Astrocyte of the hippocampus (primary cell): Measurements from ENCODE around the gene NDST1.
A peak's percentile ranks its signal among the peaks of the same experiment; 100 is the strongest.
"Not testable (repeated sequence)": the region's sequence is repeated elsewhere in the genome, so short reads cannot be mapped to it uniquely, and the experiment has no call there.

Experiments used
- DNase-seq: peaks from one replicate; pipeline ENCODE4 v3.0.0; 2011; ENCODE audit warnings: low read depth, low spot score

The NDST1 gene

GRCh38 chr5:150507474-150508276, at the start of gene NDST1:
Gene NDST1, plus strand, starts transcription at chr5:150508131. Its CDS starts 13,124 bp downstream, at chr5:150521255.
- DNase-seq: no peak

- peak; percentile 92 for DNase-seq
Observed at GRCh38 chr5:150458802-150459557, 49.0 kb upstream of the NDST1 start.

GRCh38 chr5:150460781-150461180, 47.1 kb upstream of the NDST1 start:
- no peak for DNase-seq

- no peak for DNase-seq
Observed at GRCh38 chr5:150461231-150461630, 46.7 kb upstream of the NDST1 start.

- DNase-seq: peak; percentile 25
Observed at GRCh38 chr5:150464554-150465012, 43.3 kb upstream of the NDST1 start.

DNA sequence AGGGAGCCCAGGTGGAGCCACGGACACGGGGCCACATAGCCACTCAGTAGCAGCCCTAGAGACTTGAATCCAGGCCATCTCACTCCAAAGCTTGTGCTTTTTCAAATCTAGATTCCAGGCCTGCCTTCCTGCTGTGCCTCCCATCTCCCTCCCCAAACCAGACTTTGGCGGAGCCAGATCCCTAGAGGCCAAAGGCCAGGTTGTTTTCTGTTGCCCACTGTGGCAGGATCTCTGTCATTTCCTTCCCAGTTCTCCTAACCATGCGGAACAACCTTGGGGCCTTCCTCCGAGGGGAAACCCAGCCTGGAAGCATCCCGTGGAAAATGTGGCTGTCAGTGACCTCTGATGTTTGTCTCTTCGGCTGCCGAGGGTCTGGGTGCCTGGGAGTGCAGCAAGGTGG, 42.0 kb upstream of the NDST1 start:
- DNase-seq: no peak

GRCh38 chr5:150468206-150468605, 39.7 kb upstream of the NDST1 start:
- no peak for DNase-seq

DNA sequence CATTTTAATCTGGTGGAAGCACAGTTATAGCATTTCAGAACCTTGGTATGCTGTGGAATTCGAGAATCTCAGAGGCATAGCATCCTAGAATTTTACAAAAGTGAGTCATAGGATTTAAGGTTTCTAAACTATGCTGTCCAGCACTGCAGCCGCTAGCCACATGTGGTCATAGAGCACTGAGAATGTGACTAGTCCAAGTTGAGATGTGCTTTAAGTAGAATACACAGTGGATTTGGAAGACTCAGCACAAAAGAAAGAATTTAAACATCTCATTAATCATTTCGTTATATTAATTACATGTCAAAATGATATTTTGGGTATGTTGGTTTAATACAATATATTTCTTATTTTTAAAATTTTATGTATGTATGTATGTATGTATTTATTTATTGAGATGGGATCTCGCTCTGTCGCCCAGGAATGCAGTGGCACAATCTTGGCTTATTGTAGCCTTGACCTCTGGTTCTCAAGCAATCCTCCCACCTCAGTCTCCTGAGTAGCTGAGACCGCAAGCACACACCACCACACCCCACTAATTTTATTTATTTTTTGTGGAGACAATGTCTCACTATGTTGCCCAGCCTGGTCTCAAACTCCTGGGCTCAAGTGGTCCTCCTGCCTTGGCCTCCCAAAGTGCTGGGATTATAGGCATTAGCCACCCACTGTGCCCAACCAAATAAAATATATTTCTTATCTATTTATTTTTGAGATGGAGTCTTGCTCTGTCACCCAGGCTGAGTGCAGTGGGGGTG, 38.0 kb upstream of the NDST1 start:
- DNase-seq: peak; percentile 96

DNA sequence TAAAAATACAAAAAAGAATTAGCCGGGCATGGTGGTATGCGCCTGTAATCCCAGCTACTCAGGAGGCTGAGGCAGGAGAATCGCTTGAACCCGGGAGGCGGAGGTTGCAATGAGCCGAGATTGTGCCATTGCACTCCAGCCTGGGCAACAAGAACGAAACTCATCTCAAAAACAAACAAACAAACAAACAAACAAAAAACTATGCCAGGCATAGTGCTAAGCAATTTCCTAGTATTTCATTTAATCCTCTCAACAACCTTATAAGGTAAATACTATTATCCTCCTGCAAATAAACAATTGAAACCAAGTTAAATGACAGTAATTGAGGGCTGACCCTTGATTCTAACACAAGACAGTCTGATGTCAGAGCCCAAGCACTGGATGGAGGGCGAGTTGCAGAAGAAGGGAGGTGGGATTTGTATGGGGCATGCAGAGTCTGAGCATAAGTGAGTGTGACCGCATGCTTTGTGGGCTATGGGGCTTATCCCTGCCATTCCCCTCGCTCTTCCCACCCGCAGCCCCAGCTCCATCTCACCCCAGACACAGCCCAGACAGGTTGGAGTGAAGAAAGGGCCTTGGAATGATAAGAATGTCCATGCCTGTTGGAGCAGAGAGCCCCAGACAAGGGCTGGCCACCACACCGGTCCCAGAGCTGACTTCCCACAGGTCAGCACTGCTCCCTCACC, 34.1 kb upstream of the NDST1 start:
- peak; percentile 98 for DNase-seq

DNA sequence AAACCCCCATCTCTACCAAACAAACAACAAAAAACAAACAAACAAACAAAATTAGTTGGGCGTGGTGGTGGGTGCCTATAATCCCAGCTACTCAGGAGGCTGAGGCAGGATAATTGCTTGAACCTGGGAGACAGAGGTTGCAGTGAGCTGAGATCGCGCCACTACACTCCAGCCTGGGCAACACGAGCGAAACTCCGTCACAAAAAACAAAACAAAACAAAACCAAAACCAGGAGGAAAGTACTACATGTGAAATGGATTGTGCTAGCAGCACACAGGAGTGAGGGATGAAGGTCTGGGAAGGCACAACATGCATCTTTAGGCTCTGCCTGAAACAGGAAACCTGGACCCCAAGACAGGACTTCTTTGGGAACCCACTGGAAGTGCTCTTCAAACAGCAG, 31.4 kb upstream of the NDST1 start:
- not testable (repeated sequence) for DNase-seq

DNA sequence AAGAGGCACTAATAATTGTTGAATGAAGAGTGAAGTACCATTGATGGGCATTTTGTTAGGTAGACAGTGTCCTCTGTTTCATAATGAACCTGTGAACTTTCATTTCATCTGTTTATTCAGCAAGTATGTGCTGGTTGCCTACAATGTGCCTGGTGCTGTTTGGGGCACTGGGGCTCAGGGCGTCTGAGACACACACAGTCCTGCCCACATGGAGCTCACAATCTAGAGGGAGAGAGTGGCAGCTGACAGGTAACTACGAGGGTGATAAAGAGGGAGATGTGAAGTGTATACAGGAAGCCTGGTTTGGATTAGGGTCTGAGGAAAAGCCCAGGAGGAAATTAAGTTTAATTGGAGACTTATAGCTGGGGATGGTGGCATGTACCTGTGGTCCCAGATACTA, 28.5 kb upstream of the NDST1 start:
- no peak for DNase-seq

DNA sequence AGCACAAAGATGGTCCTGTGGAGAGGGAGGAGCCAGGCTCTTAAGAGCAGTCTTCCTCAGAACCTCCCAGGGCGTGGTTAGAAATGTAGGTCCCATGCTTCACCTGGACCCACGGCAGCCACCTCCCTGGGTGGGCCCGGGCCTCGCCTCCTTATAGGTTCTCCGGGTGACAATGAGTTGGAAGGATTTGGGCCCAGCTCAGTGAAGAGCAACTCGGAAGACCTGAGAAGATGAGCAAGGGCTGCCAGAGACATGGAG, 26.3 kb upstream of the NDST1 start:
- DNase-seq: no peak

DNA sequence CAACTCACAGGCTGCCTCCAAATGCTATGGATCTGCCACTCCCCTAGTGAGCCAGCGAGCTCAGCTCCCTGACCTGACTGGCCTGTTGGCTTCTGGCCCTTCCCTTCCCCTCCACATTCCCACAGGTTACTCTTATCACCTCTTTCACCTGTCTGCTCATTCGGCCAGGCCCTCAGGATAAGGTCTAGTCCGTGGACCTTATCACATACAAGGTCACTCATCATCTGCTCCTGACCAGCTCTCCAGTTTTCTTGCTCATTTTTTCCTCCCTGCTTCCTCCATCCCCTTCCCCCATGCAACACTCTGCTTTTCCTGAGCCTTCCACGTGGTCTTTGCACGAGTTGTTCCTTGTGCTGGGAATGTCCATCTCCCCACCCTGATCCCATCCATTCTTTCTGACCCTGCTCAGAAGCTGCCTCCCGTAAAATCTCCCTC, 25.9 kb upstream of the NDST1 start:
- no peak for DNase-seq

DNA sequence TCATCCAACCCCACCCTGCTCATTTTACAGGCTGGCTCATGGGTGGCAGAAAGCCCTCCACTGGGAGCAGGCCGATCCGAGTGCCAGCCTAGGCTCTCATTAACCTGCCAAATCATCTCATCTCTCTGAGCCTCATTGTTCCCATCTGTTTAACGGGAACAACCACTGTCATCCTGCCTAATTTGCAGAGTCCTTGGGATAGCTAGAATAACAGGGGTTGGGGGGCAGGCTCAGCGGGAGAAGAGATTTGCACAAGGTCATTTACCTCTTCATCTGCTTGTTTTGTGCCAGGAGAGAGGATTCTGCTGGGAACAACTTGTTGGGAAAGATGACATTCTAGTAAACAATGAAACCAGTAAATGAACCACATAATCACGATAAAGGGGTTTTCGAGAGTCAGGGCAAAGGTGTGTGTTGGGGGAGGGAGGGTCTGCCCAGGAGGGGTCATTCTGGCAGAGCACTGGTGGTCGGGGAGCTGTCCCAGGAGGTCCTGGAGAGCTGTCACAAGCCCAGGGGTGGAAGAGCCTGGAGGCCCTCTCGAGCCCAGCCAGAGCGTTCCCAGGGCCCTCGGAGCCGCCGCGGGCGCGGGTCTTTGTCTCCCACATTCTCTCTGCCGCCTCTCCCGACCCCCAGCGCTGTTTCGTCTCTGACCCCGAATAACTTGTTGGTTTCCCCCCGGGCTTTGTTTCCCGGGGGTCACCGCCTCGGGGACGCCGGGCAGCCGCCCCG, 22.8 kb upstream of the NDST1 start:
- no peak for DNase-seq

DNA sequence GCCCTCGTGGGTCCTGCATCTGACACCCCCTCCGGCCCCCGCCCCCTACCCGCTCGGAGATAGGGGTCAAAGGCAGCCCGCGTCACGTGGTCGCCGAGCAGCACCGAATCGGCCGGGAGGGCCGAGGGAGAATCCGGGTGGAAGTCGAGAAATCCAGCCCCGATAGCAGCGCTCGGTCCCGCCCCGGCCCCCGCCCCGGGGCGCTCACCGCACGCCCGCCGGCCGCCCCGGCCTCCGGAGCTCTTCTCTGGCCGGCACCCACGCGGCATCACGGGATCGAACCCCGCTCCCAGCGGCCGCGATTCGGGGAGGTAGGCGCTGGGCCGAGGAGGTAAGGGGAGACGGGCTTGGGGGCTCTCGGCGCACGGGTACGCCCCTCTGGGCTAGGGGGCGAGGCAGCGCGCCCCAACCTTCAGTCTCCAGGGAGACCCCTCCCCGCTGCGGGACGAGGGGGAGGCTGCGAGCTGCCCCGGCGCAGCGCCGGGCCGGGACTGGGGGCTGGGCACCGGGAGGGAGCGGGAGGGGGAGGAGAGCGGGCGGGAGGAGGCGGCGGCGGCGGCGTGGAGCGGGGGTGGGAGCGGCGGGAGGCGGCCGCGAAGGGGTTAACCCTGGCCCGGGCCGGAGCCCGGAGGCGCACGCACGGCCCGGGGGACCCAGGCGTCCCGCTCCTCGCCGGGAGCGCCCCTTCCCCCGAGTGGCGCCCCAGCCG, 22.1 kb upstream of the NDST1 start:
- DNase-seq: peak; percentile 85

GRCh38 chr5:150486402-150487198, 21.3 kb upstream of the NDST1 start:
- DNase-seq: peak; percentile 86

DNA sequence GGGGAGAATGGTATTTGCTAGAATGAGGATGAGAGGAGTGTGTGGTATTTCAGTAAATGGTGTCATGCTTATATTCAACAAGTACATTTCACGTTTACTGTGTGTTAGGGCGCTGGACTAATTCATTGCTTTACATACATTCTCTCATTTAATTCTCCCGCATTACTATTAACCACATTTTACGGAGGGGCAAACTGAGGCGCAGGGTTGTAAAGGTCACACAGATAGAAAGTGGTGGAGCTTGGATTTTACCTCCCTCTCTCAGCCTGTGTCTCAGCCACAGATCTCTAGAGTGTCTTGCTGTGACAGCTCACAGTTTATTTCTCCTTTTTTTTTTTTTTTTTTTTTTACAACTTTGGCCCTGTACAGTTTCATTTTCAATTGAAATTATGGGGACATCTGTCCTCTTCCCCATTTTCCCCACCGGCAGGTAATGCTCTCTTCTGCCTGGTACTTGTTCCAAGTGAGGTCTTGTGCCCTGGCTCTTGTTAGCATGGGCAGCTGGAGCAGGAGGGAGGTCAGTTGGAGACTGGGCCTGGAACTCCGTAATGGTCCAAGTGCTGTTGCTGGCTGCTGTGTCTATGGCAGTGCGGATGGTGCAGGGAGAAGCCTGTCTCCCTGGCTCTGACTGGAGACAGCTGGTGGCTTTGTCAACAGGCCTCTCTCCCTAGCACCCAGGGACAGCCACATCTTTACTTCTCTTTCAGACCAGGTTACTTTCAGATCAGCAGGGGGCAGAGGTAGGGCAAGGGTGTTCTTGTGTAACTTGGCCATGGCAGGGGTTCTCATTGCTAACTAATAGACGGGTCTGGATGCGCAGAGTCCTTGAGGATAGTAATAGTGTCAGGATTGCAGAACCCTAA, 20.5 kb upstream of the NDST1 start:
- peak; percentile 58 for DNase-seq

- DNase-seq: peak; percentile 86
Observed at GRCh38 chr5:150488519-150489359, 19.2 kb upstream of the NDST1 start.
